Measurements from ENCODE around the gene SETD1B.

Gene SETD1B

GRCh38 chr12:121838126-121838525, 34.3 kb downstream of the SETD1B start:
- Histone ChIP-seq H3K79me2 (ENCODE audit: insufficient read depth, low read length) (no peaks in the 10 kb centered on the region), H3K36me3 (ENCODE audit: insufficient read depth, low read length) (no peaks in the 10 kb centered on the region), H3K27me3 (ENCODE audit: insufficient read depth, low read length, poor library complexity, severe bottlenecking) (no peaks in the 10 kb centered on the region), H3F3A (ENCODE audit: low read depth) (no peaks in the 10 kb centered on the region), H3K9ac (ENCODE audit: low read depth, low read length, poor library complexity, severe bottlenecking) (no peak overlapping the region), H3K4me2 (ENCODE audit: low read depth, low read length, poor library complexity, severe bottlenecking) (no peak overlapping the region), H3K9me2 (replicated peaks; ENCODE audit: low read depth, low read length) (no peaks in the 10 kb centered on the region), H3K4me3 (ENCODE audit: low read length, poor library complexity, severe bottlenecking) (no peak overlapping the region), H2AFZ (ENCODE audit: low read length) (no peak overlapping the region), H3K4me1 (ENCODE audit: insufficient read depth, low read length, poor library complexity, severe bottlenecking) (no peaks in the 10 kb centered on the region), H3K9me3 (ENCODE audit: insufficient read depth, low read depth, low read length) (no peaks in the 10 kb centered on the region), H4K20me1 (ENCODE audit: insufficient read depth, low read length, poor library complexity, severe bottlenecking) (no peaks in the 10 kb centered on the region)
- TF ChIP-seq CTCF (conservative IDR thresholded peaks at IDR 0.05; ENCODE audit: low read length), result no peak
- no peak for TF ChIP-seq EZH2phosphoT487 (IDR thresholded peaks at IDR 0.05; ENCODE audit: borderline replicate concordance)

GRCh38 chr12:121839106-121839992, 35.5 kb downstream of the SETD1B start:
- H3F3A ChIP-seq (ENCODE audit: low read depth), result no peaks in the 10 kb centered on the region
- H4K20me1 ChIP-seq (ENCODE audit: insufficient read depth, low read length, poor library complexity, severe bottlenecking), result no peaks in the 10 kb centered on the region
- H3K4me3 ChIP-seq (ENCODE audit: low read length, poor library complexity, severe bottlenecking), result peak overlapping the region; percentile 87
- H3K36me3 ChIP-seq (ENCODE audit: insufficient read depth, low read length), result no peaks in the 10 kb centered on the region
- H3K27me3 ChIP-seq (ENCODE audit: insufficient read depth, low read length, poor library complexity, severe bottlenecking), result no peaks in the 10 kb centered on the region
- H3K4me2 ChIP-seq (ENCODE audit: low read depth, low read length, poor library complexity, severe bottlenecking), result peak overlapping the region; percentile 83
- TF ChIP-seq CTCF (conservative IDR thresholded peaks at IDR 0.05; ENCODE audit: low read length) (peak; percentile 23; the same call in 1 of the 2 replicates), EZH2phosphoT487 (IDR thresholded peaks at IDR 0.05; ENCODE audit: borderline replicate concordance) (no peak)
- H2AFZ ChIP-seq (ENCODE audit: low read length), result peak overlapping the region; percentile 97
- H3K9ac ChIP-seq (ENCODE audit: low read depth, low read length, poor library complexity, severe bottlenecking), result peak overlapping the region; percentile 82
- H3K4me1 ChIP-seq (ENCODE audit: insufficient read depth, low read length, poor library complexity, severe bottlenecking), result no peaks in the 10 kb centered on the region
- H3K9me2 ChIP-seq (replicated peaks; ENCODE audit: low read depth, low read length), result no peaks in the 10 kb centered on the region
- H3K9me3 ChIP-seq (ENCODE audit: insufficient read depth, low read depth, low read length), result no peaks in the 10 kb centered on the region
- no peaks in the 10 kb centered on the region for H3K79me2 ChIP-seq (ENCODE audit: insufficient read depth, low read length)

- peak overlapping the region; percentile 87 for H3K4me3 ChIP-seq (ENCODE audit: low read length, poor library complexity, severe bottlenecking)
- no peaks in the 10 kb centered on the region for H3K4me1 ChIP-seq (ENCODE audit: insufficient read depth, low read length, poor library complexity, severe bottlenecking)
- peak overlapping the region; percentile 82 for H3K9ac ChIP-seq (ENCODE audit: low read depth, low read length, poor library complexity, severe bottlenecking)
- H3F3A ChIP-seq (ENCODE audit: low read depth), result no peaks in the 10 kb centered on the region
- H2AFZ ChIP-seq (ENCODE audit: low read length), result peak overlapping the region; percentile 97
- H3K4me2 ChIP-seq (ENCODE audit: low read depth, low read length, poor library complexity, severe bottlenecking), result peak overlapping the region; percentile 83
- H3K9me2 ChIP-seq (replicated peaks; ENCODE audit: low read depth, low read length), result no peaks in the 10 kb centered on the region
- no peaks in the 10 kb centered on the region for H3K36me3 ChIP-seq (ENCODE audit: insufficient read depth, low read length)
- TF ChIP-seq EZH2phosphoT487 (IDR thresholded peaks at IDR 0.05; ENCODE audit: borderline replicate concordance), result no peak
- no peak for TF ChIP-seq CTCF (conservative IDR thresholded peaks at IDR 0.05; ENCODE audit: low read length)
- no peaks in the 10 kb centered on the region for H3K27me3 ChIP-seq (ENCODE audit: insufficient read depth, low read length, poor library complexity, severe bottlenecking)
- H3K79me2 ChIP-seq (ENCODE audit: insufficient read depth, low read length), result no peaks in the 10 kb centered on the region
- H4K20me1 ChIP-seq (ENCODE audit: insufficient read depth, low read length, poor library complexity, severe bottlenecking), result no peaks in the 10 kb centered on the region
- no peaks in the 10 kb centered on the region for H3K9me3 ChIP-seq (ENCODE audit: insufficient read depth, low read depth, low read length)
Measured at GRCh38 chr12:121839993-121840761, 36.4 kb downstream of the SETD1B start.
